HG02798 (cell line): ENCODE data around the gene WDR93.
A peak's percentile ranks its signal among the peaks of the same experiment; 100 is the strongest.
"Not testable (repeated sequence)": the region's sequence is repeated elsewhere in the genome, so short reads cannot be mapped to it uniquely, and the experiment has no call there.

Source experiments
- ATAC-seq: cut with Tn5 transposase; IDR thresholded peaks from one replicate; pipeline ENCODE4 v1.9.1; 2021; ENCODE audit warnings: mild to moderate bottlenecking; ENCODE audit not compliant: unreplicated experiment, poor library complexity

WDR93 gene

DNA sequence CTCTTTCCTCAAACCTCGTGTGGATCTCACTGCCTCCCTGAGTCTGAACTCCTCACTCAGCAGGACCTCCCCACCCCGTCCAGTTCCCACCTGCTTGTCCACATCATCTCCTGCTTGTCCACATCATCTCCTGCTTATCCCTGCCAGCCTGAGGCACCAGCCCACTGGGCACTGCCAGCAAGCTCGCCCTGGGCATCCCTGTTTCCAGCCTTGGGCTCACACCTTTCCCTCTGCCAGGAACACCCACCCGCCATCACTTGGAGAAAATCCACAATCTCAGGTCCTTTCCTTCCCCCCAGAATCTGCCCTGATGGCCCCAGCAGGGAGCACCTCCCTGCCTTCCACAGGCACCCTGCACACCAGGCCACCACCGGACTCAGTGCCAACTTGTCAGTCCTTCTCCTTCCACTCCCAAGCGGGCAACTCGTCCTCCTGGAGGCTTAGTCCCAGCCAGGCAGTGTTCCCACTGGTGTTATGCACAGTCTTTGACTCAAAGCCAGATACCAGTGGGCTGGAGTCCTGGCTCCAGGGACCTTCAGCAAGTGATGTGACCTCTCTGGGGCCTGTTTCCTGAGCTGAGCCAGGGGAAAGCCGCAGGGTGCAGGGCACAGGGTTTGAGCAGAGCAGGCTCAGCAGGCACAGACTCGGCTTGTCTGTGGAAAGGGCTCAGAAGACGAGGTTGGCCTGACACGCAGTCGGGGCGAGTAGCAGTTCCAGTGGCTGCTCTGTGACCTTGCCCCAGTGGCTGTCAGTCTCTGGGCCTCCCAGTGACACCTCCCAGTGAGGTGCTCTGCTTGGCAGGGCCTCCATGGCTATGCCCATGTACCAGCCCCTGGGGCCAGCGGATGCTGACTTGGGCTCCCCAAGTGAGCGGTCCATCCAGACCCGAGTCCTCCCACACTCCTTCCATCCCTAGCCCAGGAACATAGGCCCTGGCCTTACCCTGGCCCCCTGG is 76.0 kb downstream of the WDR93 start:
- ATAC-seq, result no peak

DNA sequence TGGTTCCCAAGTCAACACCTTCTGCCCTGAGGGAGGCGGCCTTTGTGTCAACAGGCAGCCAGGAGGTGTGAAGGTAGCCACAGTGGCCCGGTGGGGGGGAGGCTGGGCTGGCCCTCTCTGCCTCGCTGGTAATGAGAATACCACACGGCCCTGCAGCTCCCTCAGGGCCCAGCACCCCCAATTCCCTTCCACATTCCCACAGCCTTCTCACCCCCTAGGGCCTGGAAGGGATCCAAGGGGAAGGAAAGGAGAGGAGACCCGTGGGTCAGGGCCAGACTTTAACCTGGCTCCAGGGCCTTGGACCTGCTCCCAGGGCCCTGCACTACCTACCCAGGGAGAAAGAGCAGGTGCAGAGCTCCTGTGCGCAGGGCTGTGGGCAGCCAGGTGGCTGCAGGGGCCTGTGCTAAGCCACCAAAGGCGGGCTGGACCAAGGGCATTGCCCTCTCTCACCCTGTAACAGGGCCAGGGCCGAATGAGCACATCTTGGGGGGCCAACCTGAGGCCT is 76.9 kb downstream of the WDR93 start:
- ATAC-seq, result no peak

DNA sequence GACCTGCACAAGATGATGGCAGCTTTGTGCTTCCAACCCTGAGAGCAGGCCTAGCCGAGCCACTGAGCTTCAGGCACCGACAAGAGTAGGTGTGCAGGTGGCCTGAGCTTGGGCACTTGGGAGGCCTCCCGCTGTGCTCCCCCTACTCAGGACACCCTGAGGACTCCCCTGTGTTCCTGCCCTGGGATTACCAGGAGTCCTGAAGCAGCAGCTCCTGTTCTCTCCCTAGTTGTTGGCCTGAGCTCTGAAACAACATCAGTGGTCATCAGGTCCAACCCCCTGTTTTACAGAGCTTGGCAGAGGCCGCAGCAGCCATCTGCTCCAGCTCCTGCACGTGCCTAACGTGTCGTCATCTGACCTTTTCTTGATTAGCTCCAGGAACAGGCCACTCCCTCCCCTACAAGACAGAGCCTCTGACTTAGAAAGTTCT is 77.5 kb downstream of the WDR93 start:
- ATAC-seq, result no peak

DNA sequence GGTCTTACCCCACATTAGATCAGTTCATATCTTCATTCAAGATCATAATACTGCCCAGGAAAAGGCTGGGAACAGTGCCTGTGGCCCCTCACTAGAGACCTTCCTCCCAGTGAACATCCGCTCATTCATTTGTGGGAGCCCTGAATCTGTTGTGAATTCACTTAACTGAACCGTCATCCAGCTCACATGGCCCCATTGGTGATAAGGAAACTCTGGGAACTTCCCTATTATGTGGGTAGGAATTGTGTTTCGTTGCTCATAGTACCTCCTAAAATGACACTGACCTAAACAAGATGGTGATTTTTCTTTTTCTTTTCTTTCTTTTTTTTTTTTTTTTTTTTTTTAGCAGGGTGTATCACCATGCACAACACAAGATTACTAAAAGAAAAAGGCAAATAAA is 78.8 kb downstream of the WDR93 start:
- no peak for ATAC-seq

DNA sequence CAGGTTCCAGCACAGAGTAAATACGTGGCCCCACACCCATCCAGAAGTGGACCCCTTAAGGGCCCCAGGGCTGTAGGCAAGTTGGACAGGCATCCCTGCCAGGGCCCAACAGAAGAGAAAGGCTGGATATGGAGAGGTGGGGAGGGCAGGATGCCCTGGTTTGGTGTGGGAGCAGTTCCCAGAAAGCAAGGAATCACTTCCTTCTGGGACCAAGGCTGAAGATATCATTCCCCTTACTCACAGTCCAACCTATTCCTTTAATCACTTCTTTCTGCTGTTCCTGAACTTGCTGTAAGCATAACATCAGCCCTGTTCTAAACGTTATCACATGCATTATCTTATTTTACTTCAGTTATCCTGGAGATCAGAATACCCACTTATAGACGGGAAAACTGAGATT is 79.4 kb downstream of the WDR93 start:
- no peak for ATAC-seq

DNA sequence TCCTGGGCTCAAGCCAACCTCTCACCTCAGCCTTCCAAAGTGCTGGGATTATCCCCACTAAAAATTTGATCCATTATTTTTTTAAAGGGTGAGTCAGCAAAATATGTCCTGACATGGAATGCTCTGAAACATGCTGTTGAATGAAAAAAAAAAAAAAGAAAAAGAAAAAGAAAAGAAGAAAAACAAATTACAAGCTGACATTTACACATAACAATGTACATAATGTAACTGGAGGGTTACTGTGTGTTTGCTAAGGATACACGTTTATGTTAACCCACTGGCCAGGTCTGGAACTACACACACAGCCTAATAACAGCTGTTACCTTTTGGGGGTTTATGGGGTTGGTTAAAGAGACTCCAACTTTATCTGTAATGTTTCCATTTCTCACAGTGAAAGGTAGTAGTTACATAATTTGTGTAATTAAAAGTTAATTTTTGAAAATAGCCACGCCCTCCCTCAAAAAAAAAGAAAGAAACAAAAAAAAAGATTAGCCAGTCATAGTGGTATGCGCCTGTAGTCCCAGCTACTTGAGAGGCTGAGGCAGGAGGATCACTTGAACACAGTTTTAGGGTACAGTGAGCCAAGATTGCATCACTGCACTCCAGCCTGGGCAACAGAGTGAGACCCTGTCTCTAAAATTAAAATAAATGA is 82.4 kb downstream of the WDR93 start:
- no peak for ATAC-seq

DNA sequence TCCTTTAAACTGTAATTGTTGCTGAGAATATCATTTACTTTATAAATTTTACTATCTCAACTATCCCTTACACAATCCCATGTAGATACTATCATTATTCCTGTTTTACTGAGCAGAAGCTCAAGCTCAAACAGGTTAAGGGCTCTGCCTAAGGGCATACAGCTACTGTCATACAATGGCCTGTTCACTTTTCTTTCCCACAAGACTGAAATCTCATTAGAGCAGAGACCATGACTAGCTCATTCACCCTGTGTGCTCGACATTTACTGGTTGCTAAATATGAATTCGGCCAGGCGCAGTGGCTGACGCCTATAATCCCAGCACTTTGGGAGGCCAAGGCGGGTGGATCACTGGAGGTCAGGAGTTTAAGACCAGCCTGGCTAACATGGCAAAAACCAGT is 83.9 kb downstream of the WDR93 start:
- ATAC-seq, result no peak

DNA sequence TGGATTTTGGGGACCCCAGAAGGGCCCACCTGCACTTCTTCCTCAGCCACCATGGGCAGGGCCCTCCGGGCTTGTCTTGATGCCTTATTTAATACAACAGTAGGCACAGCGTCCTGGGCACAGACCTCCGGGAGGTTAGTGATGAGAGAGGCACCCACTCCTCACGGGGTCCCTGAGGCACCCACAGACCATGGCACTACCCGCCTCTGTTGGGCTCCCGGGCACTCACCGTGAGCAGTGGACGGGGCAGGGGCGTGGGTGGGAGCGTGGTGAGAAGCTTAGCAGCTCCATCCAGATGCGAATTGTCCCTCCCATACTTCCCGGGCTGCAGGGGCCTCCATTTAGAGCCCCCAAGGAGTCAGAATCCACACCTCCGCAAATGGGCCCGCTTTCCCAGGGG is 85.2 kb downstream of the WDR93 start:
- ATAC-seq, result no peak

DNA sequence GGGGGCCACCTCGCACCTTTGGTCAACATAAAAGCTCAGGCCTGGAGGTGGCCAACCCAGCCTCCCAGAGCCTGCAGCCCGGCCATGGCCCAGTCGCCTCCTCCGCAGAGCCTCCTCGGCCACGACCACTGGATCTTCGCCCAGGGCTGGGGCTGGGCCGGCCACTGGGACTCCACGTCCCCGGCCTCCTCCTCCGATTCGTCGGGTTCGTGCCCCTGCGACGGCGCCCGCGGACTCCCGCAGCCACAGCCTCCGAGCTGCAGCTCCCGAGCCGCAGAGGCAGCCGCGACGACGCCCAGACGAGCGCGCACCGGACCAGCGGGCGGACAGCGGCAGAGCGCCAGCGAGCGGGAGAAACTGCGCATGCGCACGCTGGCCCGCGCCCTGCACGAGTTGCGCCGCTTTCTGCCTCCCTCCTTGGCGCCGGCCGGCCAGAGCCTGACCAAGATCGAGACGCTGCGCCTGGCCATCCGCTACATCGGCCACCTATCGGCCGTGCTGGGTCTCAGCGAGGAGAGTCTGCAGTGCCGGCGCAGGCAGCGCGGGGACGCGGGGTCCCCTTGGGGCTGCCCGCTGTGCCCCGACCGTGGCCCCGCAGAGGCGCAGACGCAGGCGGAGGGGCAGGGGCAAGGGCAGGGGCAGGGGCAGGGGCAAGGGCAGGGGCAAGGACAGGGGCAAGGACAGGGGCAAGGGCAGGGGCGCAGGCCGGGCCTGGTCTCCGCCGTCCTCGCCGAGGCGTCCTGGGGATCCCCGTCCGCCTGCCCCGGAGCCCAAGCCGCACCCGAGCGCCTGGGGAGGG is 85.9 kb downstream of the WDR93 start, which contains the start of gene MESP2:
Gene MESP2 (plus strand): TSS at position 59 of the 799 bp plus-strand sequence. CDS start 26 bp downstream, at position 85.
- ATAC-seq, result peak; percentile 76

DNA sequence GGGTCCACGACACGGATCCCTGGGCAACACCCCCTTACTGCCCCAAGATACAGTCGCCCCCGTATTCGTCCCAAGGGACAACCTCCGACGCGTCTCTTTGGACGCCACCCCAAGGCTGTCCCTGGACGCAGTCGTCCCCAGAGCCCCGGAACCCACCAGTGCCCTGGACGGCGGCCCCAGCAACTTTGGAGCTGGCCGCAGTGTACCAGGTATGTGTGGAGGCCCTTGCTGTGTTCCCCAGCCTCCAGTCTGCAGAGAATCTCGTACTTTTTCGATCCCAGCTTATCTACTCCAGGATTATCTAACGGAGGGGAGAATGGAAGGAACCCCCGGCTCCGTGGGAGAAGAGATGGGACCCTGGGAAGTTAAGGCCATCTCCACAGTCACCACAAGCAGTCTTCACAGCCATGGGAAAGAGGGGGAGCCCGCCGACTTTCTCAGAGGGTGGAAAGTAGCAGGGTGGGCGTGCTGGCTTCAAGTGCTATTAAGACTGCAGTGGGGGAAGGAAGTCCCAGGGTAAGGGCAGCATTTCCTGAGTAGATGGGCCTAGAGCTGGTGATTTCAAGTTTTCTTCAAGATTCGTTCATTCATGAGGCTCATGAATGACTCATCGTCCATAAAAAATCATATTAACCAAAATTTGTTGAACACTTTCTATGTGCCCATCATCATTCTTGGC is 86.6 kb downstream of the WDR93 start:
- ATAC-seq, result no peak

DNA sequence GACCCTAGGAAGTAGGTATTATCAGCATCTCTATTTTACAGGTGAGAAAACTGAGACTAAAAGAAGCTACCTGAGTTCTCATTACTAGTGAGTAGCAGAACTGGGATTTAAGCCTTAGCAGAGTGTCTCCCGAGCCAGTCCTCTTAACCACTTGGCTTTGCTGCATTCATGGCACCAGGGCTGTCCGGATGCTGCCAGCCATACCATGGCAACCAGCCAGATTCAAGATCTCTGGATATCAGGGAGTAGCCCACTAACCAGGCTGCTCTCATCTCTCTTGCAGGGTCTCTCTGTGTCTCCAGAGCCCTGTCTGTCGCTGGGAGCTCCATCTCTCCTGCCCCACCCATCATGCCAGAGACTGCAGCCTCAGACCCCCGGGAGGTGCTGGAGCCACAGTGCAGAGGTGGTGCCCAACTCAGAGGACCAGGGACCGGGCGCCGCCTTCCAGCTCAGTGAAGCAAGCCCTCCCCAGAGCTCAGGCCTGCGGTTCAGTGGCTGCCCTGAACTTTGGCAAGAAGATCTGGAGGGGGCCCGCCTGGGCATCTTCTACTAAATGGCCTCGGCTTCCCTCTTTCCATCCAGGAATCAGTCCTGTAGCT is 87.3 kb downstream of the WDR93 start:
- ATAC-seq, result no peak

DNA sequence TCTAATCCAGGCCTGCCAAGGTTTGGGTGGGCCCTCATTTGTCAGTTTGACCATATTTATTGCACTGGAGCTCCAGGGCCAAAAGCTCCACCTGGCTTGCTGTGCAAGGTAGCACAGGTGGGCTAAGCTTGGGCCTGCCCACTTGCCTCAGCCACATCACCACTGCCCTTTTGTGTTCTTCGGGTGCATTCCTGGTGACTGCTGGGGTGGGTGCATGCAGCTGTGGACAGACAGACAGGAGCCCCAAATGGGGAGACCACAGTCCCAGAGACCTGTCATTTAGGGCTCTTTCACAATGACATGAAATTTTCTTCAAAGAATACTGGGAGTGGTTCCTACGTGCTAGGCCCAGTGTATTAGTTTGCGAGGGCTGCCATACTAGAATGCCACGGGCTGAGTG is 88.2 kb downstream of the WDR93 start:
- ATAC-seq, result no peak

DNA sequence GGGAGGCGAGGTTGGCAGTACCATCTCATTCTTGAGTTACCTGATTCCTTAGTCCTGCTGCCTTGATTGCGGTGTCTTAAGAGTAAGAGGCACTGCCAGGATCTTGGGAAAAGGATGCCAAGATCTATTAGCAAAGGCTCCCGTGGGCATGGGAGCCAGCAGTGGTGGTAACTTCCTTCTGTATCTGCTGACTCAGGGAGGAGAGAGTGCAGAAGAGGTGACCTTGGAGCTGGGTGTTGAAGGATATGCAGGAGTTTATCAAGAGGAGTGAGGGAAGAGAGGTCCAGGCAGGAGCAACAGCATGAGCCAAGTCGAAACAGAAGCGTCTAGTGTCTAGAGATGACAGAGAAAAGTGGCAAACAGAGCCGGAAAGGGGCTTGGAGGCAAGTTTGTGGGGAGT is 90.0 kb downstream of the WDR93 start:
- ATAC-seq, result no peak

DNA sequence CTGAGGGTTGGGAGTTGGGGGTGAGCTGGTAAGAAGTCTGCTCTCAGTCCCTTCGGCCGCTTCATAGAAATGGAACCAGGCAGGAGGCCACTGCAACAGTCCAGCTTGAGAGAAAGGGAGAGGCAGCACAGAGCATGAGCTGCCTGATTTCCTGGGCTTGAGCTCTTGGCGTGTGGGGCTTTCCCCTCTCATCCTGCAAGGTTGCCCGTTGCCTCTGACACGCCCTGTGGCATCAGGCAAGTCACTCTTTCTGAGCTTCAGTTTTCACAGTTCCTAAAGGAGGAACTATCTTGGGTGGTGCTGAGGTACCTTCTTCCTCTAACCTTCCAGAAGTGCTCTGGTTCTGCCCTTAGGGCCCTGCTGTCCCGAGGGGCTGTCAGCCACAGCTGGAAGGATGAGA is 90.4 kb downstream of the WDR93 start:
- ATAC-seq, result peak; percentile 31

DNA sequence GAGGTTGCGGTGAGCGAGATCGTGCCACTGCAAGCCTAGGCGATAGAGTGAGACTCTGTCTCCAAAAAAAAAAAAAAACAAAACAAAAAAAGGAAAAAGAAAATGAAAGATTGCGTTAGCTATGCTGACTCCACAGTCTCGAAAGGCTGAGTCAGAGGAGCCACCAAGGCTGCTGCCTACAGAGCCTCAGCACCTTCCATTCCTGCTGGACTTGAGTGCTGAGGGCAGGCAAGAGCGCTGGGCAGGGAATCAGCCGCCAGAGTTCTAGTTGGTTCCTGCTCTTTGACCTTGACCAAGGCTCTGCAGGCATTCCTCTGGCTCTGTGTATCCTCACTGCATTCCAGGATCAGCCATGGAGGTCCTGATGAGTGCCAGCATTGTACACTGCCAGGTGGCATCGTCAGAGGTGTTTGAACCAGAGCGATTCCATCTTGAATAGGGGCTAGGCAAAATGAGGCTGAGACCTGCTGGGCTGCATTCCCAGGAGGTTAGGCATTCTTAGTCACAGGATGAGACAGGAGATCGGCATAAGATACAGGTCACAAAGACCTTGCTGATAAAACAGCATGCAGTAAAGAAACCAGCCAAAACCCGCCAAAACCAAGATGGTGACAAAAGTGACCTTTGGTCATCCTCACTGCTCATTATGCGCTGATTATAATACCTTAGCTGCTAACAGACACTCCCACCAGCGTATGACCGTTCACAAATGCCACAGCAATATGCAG is 91.4 kb downstream of the WDR93 start:
- ATAC-seq, result peak; percentile 37

DNA sequence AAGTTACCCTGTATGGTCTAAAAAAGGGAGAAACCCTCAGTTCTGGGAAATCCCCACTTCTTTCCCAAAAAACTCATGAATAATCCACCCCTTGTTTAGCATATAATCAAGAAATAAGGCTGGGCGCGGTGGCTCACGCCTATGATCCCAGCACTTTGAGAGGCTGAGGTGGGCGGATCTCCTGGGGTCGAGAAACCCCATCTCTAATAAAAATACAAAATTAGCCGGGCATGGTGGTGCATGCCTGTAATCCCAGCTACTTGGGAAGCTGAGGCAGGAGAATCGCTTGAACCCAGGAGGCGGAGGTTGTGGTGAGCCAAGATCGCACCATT is 92.0 kb downstream of the WDR93 start:
- not testable (repeated sequence) for ATAC-seq

DNA sequence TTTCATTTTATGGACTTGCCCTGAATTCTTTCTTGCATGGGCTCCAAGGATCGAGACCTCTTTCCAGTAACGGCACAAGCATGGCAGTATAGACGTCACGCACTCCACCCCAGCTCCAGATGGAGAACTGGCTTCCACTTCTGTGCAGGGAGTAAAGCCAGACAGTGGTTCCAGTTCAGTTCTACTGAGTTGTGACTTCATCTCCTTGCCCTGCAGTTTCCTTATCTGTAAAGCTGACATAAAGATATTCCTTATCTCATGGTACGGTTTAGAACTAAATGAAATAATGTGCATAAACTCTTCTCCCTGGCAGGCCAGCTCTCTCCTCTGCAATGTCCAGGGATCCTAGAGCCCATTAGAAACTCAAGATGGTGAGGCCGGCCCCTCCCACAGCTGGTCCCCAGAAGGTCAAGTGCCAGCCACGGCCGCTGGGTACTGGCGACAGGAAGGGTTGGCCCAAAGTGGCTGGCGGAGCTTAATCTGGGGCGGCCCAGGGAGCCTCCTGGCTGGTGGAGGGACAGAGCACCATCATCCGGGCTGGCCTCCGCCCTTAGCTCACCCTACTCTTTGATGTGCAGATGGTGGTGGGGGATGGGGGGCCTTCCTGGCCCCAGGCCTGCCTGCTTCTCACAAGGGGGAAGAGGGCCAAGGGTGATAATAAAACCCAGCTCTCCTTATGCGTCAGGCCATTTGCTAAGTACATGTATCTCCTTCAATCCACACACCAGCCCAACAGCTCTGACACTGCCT is 92.7 kb downstream of the WDR93 start:
- no peak for ATAC-seq
